Ovary (tissue), 3 donors: Measurements from ENCODE around the gene DDR1.

ENCODE experiments used
- CTCF ChIP-seq, 3 donors: fragments of 450-650 bp in 2 of 3; fragments of 200-600 bp in 1 of 3; IDR thresholded peaks; one replicate each; pipeline versions ENCODE4 v1.5.1 to v1.8.0; 2016 to 2022; ENCODE audit warnings: antibody characterized with exemption in 3 of 3, mild to moderate bottlenecking in 1 of 3
- EP300 ChIP-seq: sonication (generic); formaldehyde crosslinking; IDR thresholded peaks from one replicate; pipeline ENCODE4 v1.6.1; 2017; ENCODE audit warnings: antibody characterized with exemption
- POLR2A ChIP-seq: fragments of 450-650 bp; IDR thresholded peaks from one replicate; pipeline ENCODE4 v1.6.1; 2017; ENCODE audit warnings: antibody characterized with exemption, mild to moderate bottlenecking, moderate library complexity
- donor health status: DM: no; HTN: no; CAD: no.

DNA sequence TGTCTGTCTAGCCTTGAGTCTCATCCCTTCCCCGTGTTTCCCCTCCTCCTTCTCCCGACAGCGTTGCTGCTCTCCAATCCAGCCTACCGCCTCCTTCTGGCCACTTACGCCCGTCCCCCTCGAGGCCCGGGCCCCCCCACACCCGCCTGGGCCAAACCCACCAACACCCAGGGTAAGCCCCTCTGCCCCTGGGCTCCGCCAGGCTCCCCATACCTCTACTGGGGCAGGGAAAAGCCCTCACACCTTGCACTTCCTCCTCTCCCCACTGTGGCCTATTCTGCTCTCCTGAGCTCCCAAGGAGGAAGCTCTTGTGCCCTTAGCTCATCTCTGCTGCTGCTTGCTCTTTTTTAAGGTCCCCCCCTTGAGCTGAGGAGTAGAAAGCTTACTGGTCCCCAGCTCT is 11.0 kb downstream of the DDR1 start:
- TF ChIP-seq CTCF (IDR thresholded peaks at IDR 0.05) (no peak), POLR2A (no peak), EP300 (no peak)
